ENCODE data around the gene ALDH1A1. TPM values are rescaled to one million over a fixed set of nuclear protein-coding genes. Genes with fewer than 3 reads are reported as not detected.

Gene ALDH1A1
- total RNA-seq, 1 experiment from 2014 or later = 1.9 TPM

- DNase-seq (ENCODE audit: low spot score) (no peak), ATAC-seq (no peak)
- TF ChIP-seq CBFB (CRISPR knock-in tag; IDR thresholded peaks at IDR 0.05; ENCODE audit: low read depth) = no peak
- TF ChIP-seq SP1 (CRISPR knock-in tag; conservative IDR thresholded peaks at IDR 0.05) = no peak
- no peak for TF ChIP-seq ZBTB43 (CRISPR knock-in tag; IDR thresholded peaks at IDR 0.05)
- no peak for TF ChIP-seq NR1H2 (CRISPR knock-in tag; IDR thresholded peaks at IDR 0.05)
- TF ChIP-seq SMAD4 (CRISPR knock-in tag; IDR thresholded peaks at IDR 0.05) = no peak
- no peak for TF ChIP-seq PREB (CRISPR knock-in tag; IDR thresholded peaks at IDR 0.05; ENCODE audit: borderline replicate concordance)
- TF ChIP-seq AFF4 (CRISPR knock-in tag; IDR thresholded peaks at IDR 0.05; ENCODE audit: borderline replicate concordance) = no peak
- TF ChIP-seq EMX1 (CRISPR knock-in tag; IDR thresholded peaks at IDR 0.05) = no peak
- TF ChIP-seq ARID4B (CRISPR knock-in tag; IDR thresholded peaks at IDR 0.05; ENCODE audit: borderline replicate concordance) = no peak
- TF ChIP-seq ZNF317 (CRISPR knock-in tag; IDR thresholded peaks at IDR 0.05; ENCODE audit: borderline replicate concordance, low read depth) = no peak
- no peak for TF ChIP-seq ZNF416 (CRISPR knock-in tag; IDR thresholded peaks at IDR 0.05)
- TF ChIP-seq ATF3 (CRISPR knock-in tag; conservative IDR thresholded peaks at IDR 0.05) = no peak
- TF ChIP-seq ZMAT4 (CRISPR knock-in tag; IDR thresholded peaks at IDR 0.05) = no peak
- no peak for TF ChIP-seq E2F5 (CRISPR knock-in tag; IDR thresholded peaks at IDR 0.05)
- no peak for TF ChIP-seq SOX15 (CRISPR knock-in tag; IDR thresholded peaks at IDR 0.05)
- no peak for TF ChIP-seq STAT6 (CRISPR knock-in tag; conservative IDR thresholded peaks at IDR 0.05; ENCODE audit: low read depth)
- no peak for TF ChIP-seq CDX4 (CRISPR knock-in tag; IDR thresholded peaks at IDR 0.05; ENCODE audit: borderline replicate concordance)
- no peak for TF ChIP-seq CREM (CRISPR knock-in tag; IDR thresholded peaks at IDR 0.05)
- no peak for TF ChIP-seq CTCF (IDR thresholded peaks at IDR 0.05)
- no peaks in the 10 kb centered on the region for H3K4me1 Mint-ChIP-seq
- H3K36me3 Mint-ChIP-seq = no peaks in the 10 kb centered on the region
- peaks cover 3% of the 10 kb centered on the region; the same call in 1 of the 2 replicates for H3K9me3 Mint-ChIP-seq
- ChIA-PET CTCF (no interaction called here), POLR2A (no interaction called here)
- no peaks in the 10 kb centered on the region for H3K27me3 Mint-ChIP-seq (ENCODE audit: low read depth)
- no peak overlapping the region for H3K27ac Mint-ChIP-seq
- no peak overlapping the region for H3K4me3 Mint-ChIP-seq
These were observed 49.0 kb upstream of the ALDH1A1 start for GRCh38 chr9:73001860-73002259.
